SH-SY5Y (cell line): Measurements from ENCODE around the gene UBXN2A.

Source experiments
- GATA2 ChIP-seq: IDR thresholded peaks from 2 replicates; pipeline ENCODE4 v1.6.1; 2011; ENCODE audit warnings: mild to moderate bottlenecking, low read depth, low read length
- GATA3 ChIP-seq: IDR thresholded peaks from 2 replicates; pipeline ENCODE4 v1.6.1; 2011; ENCODE audit warnings: low read depth, mild to moderate bottlenecking, low read length, moderate library complexity

DNA sequence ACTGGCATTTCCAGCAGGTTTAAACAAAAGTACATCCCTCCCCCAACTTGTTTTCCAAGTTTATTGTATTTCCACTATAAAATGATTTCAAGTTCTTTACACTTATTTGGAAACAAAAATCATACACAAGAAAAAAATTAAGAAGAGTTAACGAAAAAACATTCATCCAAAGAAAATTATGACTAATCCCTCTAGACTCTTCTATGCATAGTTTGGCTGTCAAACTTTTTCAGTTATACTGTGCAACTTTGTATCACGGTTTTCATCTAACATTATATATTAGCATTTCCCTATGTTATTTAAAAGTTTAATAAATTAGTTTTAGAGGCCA lies 106.3 kb downstream of the UBXN2A start:
- TF ChIP-seq GATA2 (no peak), GATA3 (no peak)
